GM19099 (cell line): Measurements from ENCODE around the gene CD82.

Experiments used
- POLR2A ChIP-seq: IDR thresholded peaks from 3 replicates; pipeline ENCODE4 v1.6.1; 2011; ENCODE audit warnings: low read depth; ENCODE audit not compliant: insufficient read length; ENCODE audit errors: extremely low read depth

CD82 gene

DNA sequence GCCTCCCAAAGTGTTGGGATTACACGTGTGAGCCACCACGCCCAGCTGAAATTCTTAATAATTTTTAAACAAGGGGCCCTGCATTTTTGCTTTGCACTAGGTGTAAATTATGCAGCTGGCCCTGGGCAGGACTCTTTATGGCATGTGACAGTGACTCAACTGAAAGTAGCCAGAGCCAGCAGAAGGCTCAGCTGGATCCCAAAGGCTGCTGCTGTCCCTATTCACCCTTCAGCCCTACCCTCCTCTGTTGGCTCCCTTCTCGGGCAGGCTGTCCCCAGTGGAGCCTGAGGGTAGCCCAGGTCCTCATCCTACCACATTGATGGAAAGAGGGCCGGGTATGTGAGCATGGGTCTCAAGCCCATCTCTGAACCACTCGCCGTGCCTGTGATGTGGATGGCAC lies 45.6 kb downstream of the CD82 start:
- TF ChIP-seq POLR2A: no peak

DNA sequence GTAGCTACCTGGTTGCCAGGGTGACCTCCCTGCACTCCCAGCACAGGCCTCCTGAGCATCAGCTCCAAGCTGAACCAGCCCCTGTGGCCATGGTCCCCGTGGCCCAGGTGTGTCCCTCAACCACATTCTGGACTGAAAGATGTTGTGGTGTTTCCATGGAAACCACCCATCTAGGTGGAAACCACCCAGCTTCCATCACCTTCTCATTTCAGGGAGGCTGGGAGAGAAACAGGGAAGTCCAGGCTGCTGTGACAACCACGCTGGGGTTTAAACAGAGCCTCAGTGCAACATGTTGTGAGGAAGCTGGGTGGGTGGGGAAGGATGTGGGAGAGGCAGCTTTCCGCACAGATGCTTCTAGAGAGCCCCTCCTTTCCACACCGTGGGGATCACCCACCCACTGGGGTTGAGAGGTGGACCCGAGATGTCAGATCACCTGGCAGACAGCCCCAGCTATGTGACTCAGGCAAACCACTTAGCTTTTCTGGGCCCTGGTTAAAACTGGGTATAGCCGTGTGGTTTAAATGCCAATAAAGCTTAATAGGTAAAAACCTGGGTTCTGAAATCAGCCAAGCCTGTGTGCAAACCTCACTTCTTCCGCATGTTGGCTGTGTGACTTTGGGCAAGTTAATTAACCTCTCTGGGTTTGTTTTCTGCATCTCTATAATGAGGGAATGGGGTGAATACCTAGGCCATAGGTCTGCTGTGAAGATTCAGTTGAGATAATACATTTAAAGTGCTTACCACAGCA lies 46.4 kb downstream of the CD82 start:
- peak; percentile 5 for TF ChIP-seq POLR2A

DNA sequence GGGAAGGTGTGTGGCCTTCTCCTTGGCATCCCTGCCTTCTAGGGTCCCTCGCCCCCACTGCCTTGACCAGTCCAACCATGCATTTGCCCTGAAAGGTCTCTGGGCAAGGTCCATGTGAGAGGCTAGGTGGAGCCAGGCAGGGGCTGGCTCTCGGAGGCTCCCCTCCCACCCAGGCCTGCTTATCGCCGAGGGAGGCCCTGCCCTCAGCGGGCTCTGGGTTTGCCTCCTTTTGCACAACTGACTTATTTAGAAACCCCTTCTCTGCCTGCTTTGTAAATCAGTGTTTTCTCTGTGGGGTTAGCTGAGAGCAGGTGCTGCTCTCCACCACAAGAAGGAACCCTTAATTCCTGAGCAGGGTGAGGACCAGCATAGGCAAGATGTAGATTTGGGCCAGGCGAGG lies 47.7 kb downstream of the CD82 start:
- TF ChIP-seq POLR2A: no peak

DNA sequence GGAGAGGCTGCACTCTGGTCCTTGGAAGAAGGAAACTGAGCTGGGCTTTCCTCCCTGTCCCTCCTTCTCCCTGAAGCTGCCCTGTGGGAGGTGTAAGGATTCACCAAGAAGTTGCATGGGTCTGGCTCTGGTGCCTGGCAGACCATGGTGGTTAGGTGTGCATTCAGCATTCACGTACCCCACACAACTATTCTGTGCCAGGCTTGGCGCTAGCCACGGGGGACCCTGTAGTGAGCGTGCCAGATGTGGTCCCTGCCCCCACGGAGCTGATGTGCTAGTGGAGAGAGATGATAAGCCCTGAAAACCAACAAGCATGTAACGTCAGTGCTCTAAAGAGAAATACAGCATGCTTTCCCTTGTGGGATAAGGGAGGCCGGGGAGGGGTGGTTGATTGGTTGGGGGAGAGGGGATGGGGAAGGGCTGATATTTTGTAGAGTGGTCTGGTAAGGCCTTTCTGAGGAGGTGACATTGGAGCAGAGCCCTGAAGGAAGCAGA lies 48.9 kb downstream of the CD82 start:
- no peak for TF ChIP-seq POLR2A

DNA sequence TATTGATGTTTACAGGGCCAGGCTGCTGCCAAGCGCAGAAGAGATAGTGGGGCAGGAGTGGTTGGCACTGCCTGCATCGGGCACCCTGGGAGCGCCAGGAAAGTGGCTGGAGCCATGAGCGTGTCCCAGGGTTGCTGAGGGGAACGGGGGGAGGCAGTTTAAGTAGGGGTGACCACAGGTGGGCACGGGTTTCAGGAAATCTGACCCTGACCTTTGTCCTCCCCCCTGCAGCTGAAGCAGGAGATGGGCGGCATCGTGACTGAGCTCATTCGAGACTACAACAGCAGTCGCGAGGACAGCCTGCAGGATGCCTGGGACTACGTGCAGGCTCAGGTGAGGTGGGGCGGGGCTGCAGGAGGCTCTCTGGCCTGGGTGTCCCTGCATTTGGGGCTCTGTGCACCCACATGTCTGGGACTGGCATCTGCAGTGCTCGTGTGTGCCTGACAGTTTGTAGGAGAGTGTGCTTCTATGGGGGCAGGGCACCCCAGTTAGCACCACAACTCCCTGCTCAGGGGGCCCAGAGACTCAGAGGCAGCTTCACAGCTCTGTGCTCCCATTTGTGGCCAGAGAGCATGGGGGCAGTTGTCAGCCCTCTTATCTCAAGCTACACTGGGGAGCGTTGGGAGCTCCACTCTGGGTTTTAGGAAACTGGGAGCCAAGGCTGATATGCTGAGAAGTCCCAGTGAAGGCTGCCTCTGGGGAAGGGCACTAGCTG lies 49.7 kb downstream of the CD82 start:
- no peak for TF ChIP-seq POLR2A

DNA sequence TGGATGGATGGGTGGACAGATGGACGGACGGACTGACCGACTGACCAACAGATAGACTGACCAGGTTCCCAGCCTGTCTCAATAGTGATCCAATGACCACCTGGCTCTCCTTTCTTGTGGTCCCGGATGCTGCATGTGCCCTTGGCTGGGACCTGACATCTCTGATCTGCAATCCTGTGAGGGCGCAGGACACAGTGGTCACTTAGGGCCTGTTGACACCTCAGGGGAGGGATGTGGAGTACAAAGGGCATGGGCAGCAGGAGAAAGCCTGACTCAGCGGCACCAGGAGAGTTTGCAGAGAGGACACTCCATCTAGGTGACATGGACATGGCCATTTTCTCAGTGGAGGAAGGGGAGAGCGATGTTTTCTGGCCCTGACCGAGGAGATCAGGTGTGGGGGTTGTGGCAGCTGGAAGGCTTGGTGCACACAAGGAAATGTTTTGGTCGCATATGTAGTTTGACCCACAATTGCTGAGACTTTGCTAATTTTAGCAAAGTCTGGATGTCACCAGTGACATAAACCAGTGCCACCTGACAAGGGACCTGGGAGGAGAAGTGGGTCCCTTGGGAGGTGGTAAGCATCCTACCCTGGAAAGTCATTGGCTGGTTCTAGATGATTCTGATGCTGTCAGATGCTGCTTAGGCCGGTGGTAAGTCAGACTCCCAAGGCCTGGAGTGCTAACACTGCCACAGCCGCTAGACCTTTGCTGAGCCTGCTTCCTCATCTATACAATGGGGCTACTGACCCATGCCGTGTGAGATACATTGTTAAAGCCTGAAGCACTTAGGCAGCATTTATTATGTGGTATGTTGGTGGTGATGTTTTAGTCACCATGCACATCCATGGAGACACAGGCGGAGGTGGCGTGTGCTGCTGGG lies 50.7 kb downstream of the CD82 start:
- no peak for TF ChIP-seq POLR2A

DNA sequence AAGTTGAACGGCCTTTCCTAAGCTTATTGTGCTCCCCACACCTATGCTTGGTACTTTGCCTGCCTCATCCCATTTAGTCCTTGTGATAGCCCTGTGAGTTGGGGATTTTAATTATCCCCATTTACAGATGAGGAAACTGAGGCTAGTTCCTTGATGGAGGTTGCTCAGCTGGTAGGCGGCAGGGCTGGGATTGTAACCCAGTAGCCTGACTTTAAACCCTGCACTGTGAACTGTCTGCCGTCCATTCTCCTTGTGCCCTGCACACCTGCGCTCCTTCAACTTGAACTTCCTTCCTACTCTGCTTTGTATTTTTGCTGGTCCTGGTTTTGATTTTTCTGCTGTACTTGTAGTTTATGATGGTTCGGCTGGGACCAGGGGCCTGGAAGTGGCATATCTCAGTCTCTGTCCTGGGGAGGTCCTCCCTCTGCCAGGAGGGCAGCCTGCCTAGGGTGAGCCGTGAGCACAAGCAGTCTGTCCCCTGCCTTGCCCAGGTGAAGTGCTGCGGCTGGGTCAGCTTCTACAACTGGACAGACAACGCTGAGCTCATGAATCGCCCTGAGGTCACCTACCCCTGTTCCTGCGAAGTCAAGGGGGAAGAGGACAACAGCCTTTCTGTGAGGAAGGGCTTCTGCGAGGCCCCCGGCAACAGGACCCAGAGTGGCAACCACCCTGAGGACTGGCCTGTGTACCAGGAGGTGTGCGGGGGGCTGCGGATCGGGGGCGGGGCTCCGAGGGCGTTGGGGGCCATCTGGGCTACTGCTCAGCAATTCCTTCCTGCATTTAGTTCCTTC lies 52.4 kb downstream of the CD82 start:
- no peak for TF ChIP-seq POLR2A

DNA sequence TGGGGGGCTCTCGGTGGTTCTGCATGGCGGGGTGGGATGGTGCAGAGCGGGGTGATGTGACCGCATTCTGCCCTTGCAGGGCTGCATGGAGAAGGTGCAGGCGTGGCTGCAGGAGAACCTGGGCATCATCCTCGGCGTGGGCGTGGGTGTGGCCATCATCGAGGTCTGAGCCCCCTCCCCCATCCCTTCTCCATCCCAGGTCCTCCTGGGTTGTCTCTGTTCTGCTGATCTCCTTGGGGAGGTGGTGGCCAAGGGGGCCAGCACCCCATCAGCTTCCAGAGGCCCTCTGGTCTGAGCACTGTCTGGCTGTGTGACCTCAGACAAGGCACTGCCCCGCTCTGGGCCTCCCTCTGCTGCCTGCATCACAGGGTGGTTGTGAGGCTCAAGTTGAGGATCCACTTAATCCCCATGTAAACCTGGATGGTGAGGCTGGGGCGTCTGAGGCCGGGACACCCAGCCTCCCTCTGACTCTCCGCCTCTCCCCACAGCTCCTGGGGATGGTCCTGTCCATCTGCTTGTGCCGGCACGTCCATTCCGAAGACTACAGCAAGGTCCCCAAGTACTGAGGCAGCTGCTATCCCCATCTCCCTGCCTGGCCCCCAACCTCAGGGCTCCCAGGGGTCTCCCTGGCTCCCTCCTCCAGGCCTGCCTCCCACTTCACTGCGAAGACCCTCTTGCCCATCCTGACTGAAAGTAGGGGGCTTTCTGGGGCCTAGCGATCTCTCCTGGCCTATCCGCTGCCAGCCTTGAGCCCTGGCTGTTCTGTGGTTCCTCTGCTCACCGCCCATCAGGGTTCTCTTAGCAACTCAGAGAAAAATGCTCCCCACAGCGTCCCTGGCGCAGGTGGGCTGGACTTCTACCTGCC lies 53.3 kb downstream of the CD82 start:
- TF ChIP-seq POLR2A: no peak

DNA sequence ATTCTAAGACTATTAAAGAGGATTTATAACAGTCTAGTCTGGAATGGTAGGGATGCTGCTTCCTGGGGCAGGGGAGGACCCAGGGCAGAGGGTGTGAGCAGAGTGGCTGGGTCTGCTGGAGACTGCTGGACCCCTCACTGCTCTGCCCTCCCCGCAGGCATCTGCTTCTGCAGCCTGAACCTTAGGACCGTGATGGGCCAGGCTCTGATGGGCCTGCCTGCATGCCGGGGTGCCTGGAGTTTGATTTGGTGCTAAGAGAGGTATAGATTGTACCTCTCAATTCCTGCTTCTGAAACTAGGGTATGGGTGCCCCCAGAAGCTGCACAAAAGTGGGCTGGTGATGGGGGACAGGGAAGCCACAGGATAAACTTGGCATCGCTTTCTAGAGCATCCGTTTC lies 54.9 kb downstream of the CD82 start:
- TF ChIP-seq POLR2A: no peak

DNA sequence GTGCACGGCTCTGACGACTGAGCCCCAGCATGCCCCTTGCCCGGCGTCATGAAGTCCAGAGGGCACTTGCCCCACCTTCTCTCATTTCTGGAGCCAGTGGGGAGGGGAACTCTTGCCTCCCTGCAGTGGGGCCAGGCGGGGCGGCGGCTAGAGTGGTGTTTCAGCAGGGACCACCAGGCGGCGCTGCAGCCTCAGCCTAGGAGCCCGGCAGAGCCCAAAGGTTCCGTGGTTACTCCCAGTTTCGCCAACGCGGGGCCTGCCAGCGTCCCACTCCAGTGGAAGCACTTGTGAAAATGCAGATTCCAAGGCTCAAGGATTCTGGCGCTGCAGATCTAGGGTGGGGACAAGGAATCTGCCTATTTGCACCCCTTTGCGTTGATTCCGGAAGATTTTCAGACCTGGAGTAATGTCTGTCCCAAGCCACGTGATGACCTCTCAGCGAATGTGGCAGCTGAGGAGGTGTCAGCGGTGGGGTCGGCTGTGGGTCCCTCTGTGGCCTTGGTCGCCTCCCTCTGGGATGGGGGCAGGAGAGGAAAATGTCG lies 55.7 kb downstream of the CD82 start:
- no peak for TF ChIP-seq POLR2A

DNA sequence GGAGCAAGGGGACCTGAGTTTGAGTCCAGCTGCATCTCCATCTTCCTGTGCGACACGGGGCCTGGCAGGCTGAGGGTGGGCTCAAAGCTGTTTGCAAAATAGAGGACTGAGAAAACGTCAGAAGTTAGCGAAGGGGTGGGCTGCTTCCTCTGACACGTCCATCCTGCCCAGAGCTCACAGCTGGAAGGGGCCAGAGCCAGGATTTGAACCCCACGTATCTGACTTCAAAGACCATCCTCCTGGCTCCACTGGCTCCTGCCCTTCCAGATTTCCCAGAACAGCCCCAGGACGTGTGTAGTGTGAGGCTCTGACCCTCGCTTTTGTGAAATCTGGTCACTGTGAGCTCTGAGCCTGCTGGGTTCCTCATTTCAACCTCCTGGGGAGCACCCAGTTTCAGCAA lies 56.3 kb downstream of the CD82 start:
- TF ChIP-seq POLR2A: no peak

DNA sequence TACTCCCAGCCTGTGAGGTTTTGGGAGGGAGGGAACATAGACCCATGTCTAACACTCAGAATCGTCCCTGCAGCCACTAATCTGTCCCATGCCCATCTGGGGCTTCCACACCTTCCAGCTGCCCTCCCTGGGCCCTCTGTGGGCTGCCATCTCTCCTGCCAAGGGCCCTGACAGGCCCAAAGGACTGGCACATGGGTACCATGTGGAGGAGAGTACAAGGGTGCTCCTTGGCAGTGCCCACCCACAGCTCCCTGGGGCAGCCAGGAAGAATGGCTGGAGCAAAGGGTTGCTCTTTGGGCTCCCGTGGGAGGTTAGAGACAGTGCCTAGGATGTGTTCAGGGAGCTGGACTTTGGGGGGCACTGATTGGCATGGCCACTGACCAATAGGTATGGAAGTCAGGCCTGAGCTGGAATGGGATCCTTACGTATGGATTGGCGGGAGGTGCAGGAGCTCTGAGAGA lies 56.8 kb downstream of the CD82 start:
- TF ChIP-seq POLR2A: no peak

DNA sequence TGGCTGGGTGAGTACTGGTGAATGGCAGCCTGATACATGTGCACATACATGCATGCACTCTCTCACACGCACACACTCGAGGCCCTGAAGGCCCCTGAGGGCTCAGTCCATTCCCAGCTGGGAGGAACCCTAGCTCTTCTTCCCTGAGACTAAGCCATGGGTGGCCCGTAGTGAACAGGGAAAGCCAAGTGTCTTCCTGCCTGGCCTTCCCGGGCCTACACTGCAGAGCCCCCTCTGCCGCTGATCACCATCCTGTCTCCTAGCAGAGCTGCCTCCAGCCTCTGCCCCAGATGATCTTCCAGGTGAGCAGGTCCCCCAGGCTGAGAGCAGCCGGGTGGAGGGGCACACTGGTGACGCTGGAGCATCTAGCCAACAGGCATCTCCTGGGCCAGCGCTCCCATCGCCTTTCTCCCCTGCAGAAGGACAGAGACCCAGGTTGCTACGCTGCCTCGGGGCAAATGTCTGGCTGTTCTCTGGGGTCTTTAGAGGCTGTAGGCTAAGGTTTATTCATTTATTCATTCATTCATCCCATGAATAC lies 57.3 kb downstream of the CD82 start:
- peak; percentile 15 for TF ChIP-seq POLR2A

DNA sequence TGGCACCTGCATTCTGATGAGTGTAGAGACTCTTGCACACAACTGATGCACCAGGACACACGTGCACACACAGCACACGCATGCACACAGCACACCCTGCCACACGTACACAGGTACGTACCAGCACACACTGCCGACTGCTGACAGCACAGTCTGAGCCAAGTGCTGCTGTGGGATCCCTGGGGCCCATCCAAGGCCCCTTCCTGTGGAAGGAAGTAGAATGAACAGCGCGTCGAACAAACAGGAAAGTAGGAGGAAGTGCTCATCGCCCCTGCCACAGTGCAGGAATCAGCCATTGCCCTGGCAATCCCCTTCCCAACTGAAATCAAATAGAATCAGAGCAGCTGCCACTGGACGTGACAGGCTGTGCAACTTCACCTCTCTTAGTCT lies 57.9 kb downstream of the CD82 start:
- TF ChIP-seq POLR2A: no peak
